ENCODE measurements around the gene NOL4.
A peak's percentile ranks its signal among the peaks of the same experiment; 100 is the strongest.
"Not testable (repeated sequence)": the region's sequence is repeated elsewhere in the genome, so short reads cannot be mapped to it uniquely, and the experiment has no call there.

NOL4 gene

GRCh38 chr18:34224423-34225217 is at the start of gene NOL4:
Gene NOL4, minus strand, starts transcription at chr18:34224913. Its CDS starts 1,660 bp downstream, at chr18:34223253.
- Histone ChIP-seq H3K27me3 (ENCODE audit: control insufficient read depth in 1 of 2, insufficient read depth in 2 of 2, low read length in 2 of 2) (peaks cover 27 to 56% of the 10 kb centered on the region in 2 donors), H3K4me3 (ENCODE audit: low read depth in 1 of 2, low read length in 2 of 2) (peak within 1 kb of the TSS; percentile 43 to 51), H3K9ac (ENCODE audit: low read depth in 1 of 2, low read length in 2 of 2) (no peak within 1 kb of the TSS), H3K9me3 (ENCODE audit: control insufficient read depth in 1 of 2, low read length in 2 of 2) (no peaks in the 10 kb centered on the region), H3K27ac (ENCODE audit: low read depth, low read length) (no peak within 1 kb of the TSS), H3K36me3 (ENCODE audit: control insufficient read depth in 1 of 2, insufficient read depth in 2 of 2, low read length in 2 of 2) (no peaks in the 10 kb centered on the region), H3K4me1 (ENCODE audit: control insufficient read depth in 1 of 2, insufficient read depth in 2 of 2, low read length in 2 of 2) (peaks cover 4 to 9% of the 10 kb centered on the region in 2 donors)

GRCh38 chr18:34266029-34266428 is 41.3 kb upstream of the NOL4 start:
- not testable (repeated sequence) for H3K4me3 ChIP-seq (ENCODE audit: low read depth in 1 of 2, low read length in 2 of 2); H3K36me3 ChIP-seq (ENCODE audit: control insufficient read depth in 1 of 2, insufficient read depth in 2 of 2, low read length in 2 of 2); H3K9ac ChIP-seq (ENCODE audit: low read depth in 1 of 2, low read length in 2 of 2); H3K27me3 ChIP-seq (ENCODE audit: control insufficient read depth in 1 of 2, insufficient read depth in 2 of 2, low read length in 2 of 2); H3K4me1 ChIP-seq (ENCODE audit: control insufficient read depth in 1 of 2, insufficient read depth in 2 of 2, low read length in 2 of 2); H3K27ac ChIP-seq (ENCODE audit: low read depth, low read length); H3K9me3 ChIP-seq (ENCODE audit: control insufficient read depth in 1 of 2, low read length in 2 of 2)

GRCh38 chr18:34261865-34262780 is 37.4 kb upstream of the NOL4 start:
- Histone ChIP-seq H3K4me3 (ENCODE audit: low read depth in 1 of 2, low read length in 2 of 2) (no peak overlapping the region), H3K9me3 (ENCODE audit: control insufficient read depth in 1 of 2, low read length in 2 of 2) (no peaks in the 10 kb centered on the region), H3K27me3 (ENCODE audit: control insufficient read depth in 1 of 2, insufficient read depth in 2 of 2, low read length in 2 of 2) (no peaks in the 10 kb centered on the region), H3K36me3 (ENCODE audit: control insufficient read depth in 1 of 2, insufficient read depth in 2 of 2, low read length in 2 of 2) (no peaks in the 10 kb centered on the region), H3K4me1 (ENCODE audit: control insufficient read depth in 1 of 2, insufficient read depth in 2 of 2, low read length in 2 of 2) (no peaks in the 10 kb centered on the region), H3K9ac (ENCODE audit: low read depth in 1 of 2, low read length in 2 of 2) (no peak overlapping the region), H3K27ac (ENCODE audit: low read depth, low read length) (no peak overlapping the region)

- no peaks in the 10 kb centered on the region for H3K27me3 ChIP-seq (ENCODE audit: control insufficient read depth in 1 of 2, insufficient read depth in 2 of 2, low read length in 2 of 2)
- H3K9ac ChIP-seq (ENCODE audit: low read depth in 1 of 2, low read length in 2 of 2): no peak overlapping the region
- H3K27ac ChIP-seq (ENCODE audit: low read depth, low read length): no peak overlapping the region
- no peak overlapping the region for H3K4me3 ChIP-seq (ENCODE audit: low read depth in 1 of 2, low read length in 2 of 2)
- no peaks in the 10 kb centered on the region for H3K36me3 ChIP-seq (ENCODE audit: control insufficient read depth in 1 of 2, insufficient read depth in 2 of 2, low read length in 2 of 2)
- no peaks in the 10 kb centered on the region for H3K9me3 ChIP-seq (ENCODE audit: control insufficient read depth in 1 of 2, low read length in 2 of 2)
- H3K4me1 ChIP-seq (ENCODE audit: control insufficient read depth in 1 of 2, insufficient read depth in 2 of 2, low read length in 2 of 2): no peaks in the 10 kb centered on the region
These were observed 33.5 kb upstream of the NOL4 start for GRCh38 chr18:34258176-34258575.

GRCh38 chr18:34251919-34252318 is 27.2 kb upstream of the NOL4 start:
- no peaks in the 10 kb centered on the region for H3K9me3 ChIP-seq (ENCODE audit: control insufficient read depth in 1 of 2, low read length in 2 of 2)
- no peak overlapping the region for H3K9ac ChIP-seq (ENCODE audit: low read depth in 1 of 2, low read length in 2 of 2)
- H3K27me3 ChIP-seq (ENCODE audit: control insufficient read depth in 1 of 2, insufficient read depth in 2 of 2, low read length in 2 of 2): no peaks in the 10 kb centered on the region
- H3K4me3 ChIP-seq (ENCODE audit: low read depth in 1 of 2, low read length in 2 of 2): no peak overlapping the region
- no peak overlapping the region for H3K27ac ChIP-seq (ENCODE audit: low read depth, low read length)
- no peaks in the 10 kb centered on the region for H3K36me3 ChIP-seq (ENCODE audit: control insufficient read depth in 1 of 2, insufficient read depth in 2 of 2, low read length in 2 of 2)
- no peaks in the 10 kb centered on the region for H3K4me1 ChIP-seq (ENCODE audit: control insufficient read depth in 1 of 2, insufficient read depth in 2 of 2, low read length in 2 of 2)

GRCh38 chr18:34248727-34249126 is 24.0 kb upstream of the NOL4 start:
- Histone ChIP-seq H3K27me3 (ENCODE audit: control insufficient read depth in 1 of 2, insufficient read depth in 2 of 2, low read length in 2 of 2) (no peaks in the 10 kb centered on the region), H3K9ac (ENCODE audit: low read depth in 1 of 2, low read length in 2 of 2) (no peak overlapping the region), H3K9me3 (ENCODE audit: control insufficient read depth in 1 of 2, low read length in 2 of 2) (peaks cover 0 to 3% of the 10 kb centered on the region in 2 donors), H3K4me3 (ENCODE audit: low read depth in 1 of 2, low read length in 2 of 2) (no peak overlapping the region), H3K4me1 (ENCODE audit: control insufficient read depth in 1 of 2, insufficient read depth in 2 of 2, low read length in 2 of 2) (no peaks in the 10 kb centered on the region), H3K27ac (ENCODE audit: low read depth, low read length) (no peak overlapping the region), H3K36me3 (ENCODE audit: control insufficient read depth in 1 of 2, insufficient read depth in 2 of 2, low read length in 2 of 2) (no peaks in the 10 kb centered on the region)

- Histone ChIP-seq H3K36me3 (ENCODE audit: control insufficient read depth in 1 of 2, insufficient read depth in 2 of 2, low read length in 2 of 2) (no peaks in the 10 kb centered on the region), H3K9me3 (ENCODE audit: control insufficient read depth in 1 of 2, low read length in 2 of 2) (peaks cover 0 to 3% of the 10 kb centered on the region in 2 donors), H3K4me3 (ENCODE audit: low read depth in 1 of 2, low read length in 2 of 2) (no peak overlapping the region), H3K9ac (ENCODE audit: low read depth in 1 of 2, low read length in 2 of 2) (no peak overlapping the region), H3K4me1 (ENCODE audit: control insufficient read depth in 1 of 2, insufficient read depth in 2 of 2, low read length in 2 of 2) (no peaks in the 10 kb centered on the region), H3K27ac (ENCODE audit: low read depth, low read length) (no peak overlapping the region), H3K27me3 (ENCODE audit: control insufficient read depth in 1 of 2, insufficient read depth in 2 of 2, low read length in 2 of 2) (no peaks in the 10 kb centered on the region)
These were observed 18.0 kb upstream of the NOL4 start for GRCh38 chr18:34242739-34243138.

GRCh38 chr18:34233781-34234388 is 9.2 kb upstream of the NOL4 start:
- not testable (repeated sequence) for H3K9ac ChIP-seq (ENCODE audit: low read depth in 1 of 2, low read length in 2 of 2); H3K4me3 ChIP-seq (ENCODE audit: low read depth in 1 of 2, low read length in 2 of 2); H3K27me3 ChIP-seq (ENCODE audit: control insufficient read depth in 1 of 2, insufficient read depth in 2 of 2, low read length in 2 of 2); H3K9me3 ChIP-seq (ENCODE audit: control insufficient read depth in 1 of 2, low read length in 2 of 2); H3K4me1 ChIP-seq (ENCODE audit: control insufficient read depth in 1 of 2, insufficient read depth in 2 of 2, low read length in 2 of 2); H3K36me3 ChIP-seq (ENCODE audit: control insufficient read depth in 1 of 2, insufficient read depth in 2 of 2, low read length in 2 of 2); H3K27ac ChIP-seq (ENCODE audit: low read depth, low read length)

GRCh38 chr18:34225218-34225553 is 473 bp upstream of the NOL4 start:
- Histone ChIP-seq H3K4me3 (ENCODE audit: low read depth in 1 of 2, low read length in 2 of 2) (no peak overlapping the region), H3K9me3 (ENCODE audit: control insufficient read depth in 1 of 2, low read length in 2 of 2) (no peaks in the 10 kb centered on the region), H3K36me3 (ENCODE audit: control insufficient read depth in 1 of 2, insufficient read depth in 2 of 2, low read length in 2 of 2) (no peaks in the 10 kb centered on the region), H3K4me1 (ENCODE audit: control insufficient read depth in 1 of 2, insufficient read depth in 2 of 2, low read length in 2 of 2) (peaks cover 4 to 9% of the 10 kb centered on the region in 2 donors), H3K27ac (ENCODE audit: low read depth, low read length) (no peak overlapping the region), H3K27me3 (ENCODE audit: control insufficient read depth in 1 of 2, insufficient read depth in 2 of 2, low read length in 2 of 2) (peaks cover 27 to 56% of the 10 kb centered on the region in 2 donors), H3K9ac (ENCODE audit: low read depth in 1 of 2, low read length in 2 of 2) (no peak overlapping the region)

- Histone ChIP-seq H3K9ac (ENCODE audit: low read depth in 1 of 2, low read length in 2 of 2) (no peak overlapping the region), H3K27me3 (ENCODE audit: control insufficient read depth in 1 of 2, insufficient read depth in 2 of 2, low read length in 2 of 2) (peaks cover 27 to 56% of the 10 kb centered on the region in 2 donors), H3K9me3 (ENCODE audit: control insufficient read depth in 1 of 2, low read length in 2 of 2) (no peaks in the 10 kb centered on the region), H3K27ac (ENCODE audit: low read depth, low read length) (no peak overlapping the region), H3K36me3 (ENCODE audit: control insufficient read depth in 1 of 2, insufficient read depth in 2 of 2, low read length in 2 of 2) (no peaks in the 10 kb centered on the region), H3K4me3 (ENCODE audit: low read depth in 1 of 2, low read length in 2 of 2) (peak overlapping the region in 1 of 2 donors; percentile 43), H3K4me1 (ENCODE audit: control insufficient read depth in 1 of 2, insufficient read depth in 2 of 2, low read length in 2 of 2) (peaks cover 4 to 9% of the 10 kb centered on the region in 2 donors)
These were observed 755 bp downstream of the NOL4 start for GRCh38 chr18:34223893-34224422.
